Retina (tissue), 1 donor: ENCODE data around the gene PACSIN2.
"Not testable (repeated sequence)": the region's sequence is repeated elsewhere in the genome, so short reads cannot be mapped to it uniquely, and the experiment has no call there.

Experiments used
- DNase-seq: peaks from one replicate; pipeline ENCODE4 v3.0.0-alpha.2; 2016

Gene PACSIN2

GRCh38 chr22:42943981-42944380, 71.0 kb downstream of the PACSIN2 start:
- no peak for DNase-seq

GRCh38 chr22:42942351-42942750, 72.6 kb downstream of the PACSIN2 start:
- no peak for DNase-seq

DNA sequence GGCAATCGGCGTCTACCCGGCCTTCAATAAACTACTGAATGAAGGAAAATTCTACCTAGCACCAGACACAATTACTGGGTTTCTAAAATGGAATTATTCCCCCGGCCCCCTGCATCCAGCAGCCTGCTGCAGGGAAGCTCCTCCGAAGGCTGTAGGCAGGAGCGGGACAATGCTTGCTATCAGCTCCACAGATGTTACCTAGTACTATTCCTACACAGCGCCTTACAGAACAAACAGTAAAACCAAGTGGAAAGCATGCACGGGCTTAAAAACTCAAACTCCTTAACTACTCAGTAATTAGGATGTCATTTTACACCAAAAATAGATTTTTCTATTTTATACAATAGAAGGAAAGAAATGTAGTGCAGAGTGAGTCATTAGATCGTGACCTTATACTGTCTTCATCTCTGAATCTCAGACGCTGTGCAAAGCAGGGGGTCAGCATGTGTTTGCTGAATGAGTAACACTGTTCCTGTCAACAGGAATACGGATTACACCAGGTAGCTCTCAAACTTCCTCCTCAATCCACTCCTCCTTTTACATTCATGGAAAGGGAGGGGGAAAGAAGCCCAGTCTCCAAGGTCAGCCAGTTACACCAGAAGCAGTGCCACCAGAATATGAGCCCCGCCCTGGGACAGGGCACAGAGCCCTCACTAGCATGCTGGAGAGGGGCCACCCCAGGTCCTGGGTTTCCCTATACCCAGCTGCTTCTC, 74.9 kb downstream of the PACSIN2 start:
- no peak for DNase-seq

- DNase-seq = no peak
These were observed 75.5 kb downstream of the PACSIN2 start for GRCh38 chr22:42939451-42939881.

DNA sequence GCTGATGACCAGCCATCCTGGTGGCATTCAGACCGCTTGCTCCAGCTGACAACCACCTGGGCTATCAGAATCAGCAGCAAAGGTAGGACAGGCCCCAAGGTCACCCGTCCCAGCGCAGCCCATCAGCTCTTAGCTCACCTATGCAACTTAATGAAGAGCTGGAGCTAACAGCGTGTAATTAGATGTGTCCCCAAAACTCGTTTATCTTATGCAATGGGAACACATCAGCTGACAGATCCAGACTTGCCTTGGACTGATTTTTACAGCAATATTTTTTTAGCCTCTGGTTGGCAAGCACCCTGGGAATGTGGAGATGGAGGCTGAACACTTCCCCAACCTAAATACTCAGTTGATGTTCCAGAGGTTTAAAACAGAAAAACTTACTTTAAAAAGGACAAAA, 76.0 kb downstream of the PACSIN2 start:
- no peak for DNase-seq

- no peak for DNase-seq
These were observed 76.5 kb downstream of the PACSIN2 start for GRCh38 chr22:42938449-42938848.

- no peak for DNase-seq
These were observed 77.6 kb downstream of the PACSIN2 start for GRCh38 chr22:42937164-42937843.

DNA sequence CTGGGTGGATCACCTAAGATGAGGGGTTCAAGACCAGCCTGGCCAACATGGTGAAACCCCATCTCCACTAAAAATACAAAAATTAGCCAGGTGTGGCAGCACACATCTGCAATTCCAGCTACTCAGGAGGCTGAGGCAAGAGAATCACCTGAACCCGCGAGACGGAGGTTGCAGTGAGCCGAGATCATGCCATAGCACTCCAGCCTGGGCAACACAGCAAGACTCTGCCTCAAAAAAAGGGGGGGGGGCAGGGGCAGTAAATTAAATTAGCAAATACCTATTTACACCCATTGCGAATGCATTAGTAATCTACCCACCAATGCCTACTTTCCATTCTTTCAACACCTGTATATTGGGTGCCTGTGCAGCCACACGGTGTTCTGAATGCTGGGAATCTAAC, 78.3 kb downstream of the PACSIN2 start:
- DNase-seq = not testable (repeated sequence)

DNA sequence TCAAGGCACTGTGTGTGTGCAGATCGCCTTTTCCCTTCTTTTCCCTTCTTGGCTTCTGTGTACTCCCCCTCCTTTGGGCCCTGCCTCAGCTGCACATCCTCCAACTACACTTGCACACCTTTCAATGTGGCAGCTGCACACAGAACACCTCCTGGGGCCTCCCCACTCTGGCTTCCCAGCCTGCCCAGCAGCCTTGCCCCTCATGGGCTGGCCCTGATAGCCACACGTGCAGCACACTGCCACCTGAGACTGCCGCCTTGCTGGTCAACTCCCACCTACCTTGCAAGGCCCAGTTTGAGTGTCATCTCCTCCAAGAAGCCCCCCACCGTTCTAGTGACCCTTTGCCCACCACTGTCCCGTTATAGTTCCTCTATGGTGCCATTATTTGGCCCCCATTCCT, 80.6 kb downstream of the PACSIN2 start:
- DNase-seq = no peak

DNA sequence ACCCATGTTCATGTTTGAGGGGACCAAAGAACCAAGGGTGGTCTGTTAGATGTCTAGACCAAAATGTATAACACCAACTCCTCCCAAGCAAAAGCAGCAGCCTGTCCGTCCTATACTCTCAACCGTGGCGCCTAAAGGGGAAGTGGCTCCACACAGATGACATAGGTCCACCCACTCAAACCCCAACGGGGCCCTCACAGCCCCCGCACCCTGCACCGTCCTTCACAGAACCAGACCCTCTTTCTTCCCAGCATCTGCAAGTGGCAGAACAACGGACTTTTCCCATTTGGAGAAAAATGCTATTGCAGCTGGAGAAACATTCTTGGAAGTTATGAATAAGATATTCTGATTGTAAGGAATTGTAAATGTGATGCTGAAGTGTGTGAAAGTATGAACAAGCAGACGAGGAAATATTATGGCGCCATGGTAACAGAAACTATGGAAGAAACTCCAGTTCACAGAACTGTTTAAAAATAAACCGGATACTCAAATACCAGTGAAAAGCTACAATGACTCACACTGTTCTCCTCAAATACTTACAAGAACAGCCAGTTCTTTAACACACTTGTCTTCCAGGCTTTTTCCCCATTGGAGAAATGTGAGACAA, 81.4 kb downstream of the PACSIN2 start:
- DNase-seq = no peak

GRCh38 chr22:42932857-42933484, 82.0 kb downstream of the PACSIN2 start:
- DNase-seq = no peak

- no peak for DNase-seq
These were observed 82.8 kb downstream of the PACSIN2 start for GRCh38 chr22:42932197-42932519.

GRCh38 chr22:42931421-42932196, 83.3 kb downstream of the PACSIN2 start:
- DNase-seq = no peak

- DNase-seq = no peak
These were observed 84.0 kb downstream of the PACSIN2 start for GRCh38 chr22:42930810-42931420.

GRCh38 chr22:42929838-42930155, 85.2 kb downstream of the PACSIN2 start:
- no peak for DNase-seq

DNA sequence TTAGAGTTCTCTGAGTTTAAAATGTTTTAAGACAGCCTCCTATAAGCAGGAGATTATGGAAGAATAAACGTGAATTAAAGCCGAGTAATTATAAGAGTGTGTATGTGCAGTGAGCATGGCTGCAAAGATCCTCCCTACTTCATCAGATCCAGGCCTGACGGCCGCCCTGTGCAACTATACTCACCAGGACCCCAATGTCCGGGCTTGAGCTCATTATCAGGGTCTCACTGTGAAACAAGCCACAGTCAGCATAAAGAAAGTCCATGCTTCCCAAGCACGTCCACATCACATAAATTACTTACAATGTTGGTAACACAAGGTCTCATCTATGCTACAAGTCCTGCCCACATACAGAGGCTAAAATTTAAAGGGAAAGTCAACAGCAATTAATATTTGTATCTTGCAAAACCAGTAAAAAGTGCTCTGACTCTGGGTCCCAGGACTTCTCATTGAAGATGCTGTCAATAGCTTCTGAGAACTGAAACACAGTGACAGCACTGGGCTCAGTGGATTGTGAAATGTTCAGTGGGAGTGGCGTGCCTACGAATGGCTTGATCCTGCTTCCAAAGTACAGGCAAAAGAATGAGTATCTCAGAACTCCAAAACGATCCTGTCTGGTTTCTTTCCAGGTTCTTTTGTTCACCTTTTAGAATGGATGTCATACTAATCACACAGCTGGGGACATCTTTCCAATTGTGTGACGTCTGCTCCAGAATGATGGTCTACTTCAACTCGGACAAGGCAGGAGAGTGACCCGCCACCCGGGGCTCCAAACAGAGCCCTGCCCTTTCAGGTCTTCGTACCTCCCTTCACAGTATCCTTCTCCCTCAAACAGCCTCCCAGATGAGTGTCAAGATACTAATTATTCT, 85.7 kb downstream of the PACSIN2 start:
- DNase-seq = no peak

GRCh38 chr22:42927966-42928365, 87.0 kb downstream of the PACSIN2 start:
- DNase-seq = no peak

DNA sequence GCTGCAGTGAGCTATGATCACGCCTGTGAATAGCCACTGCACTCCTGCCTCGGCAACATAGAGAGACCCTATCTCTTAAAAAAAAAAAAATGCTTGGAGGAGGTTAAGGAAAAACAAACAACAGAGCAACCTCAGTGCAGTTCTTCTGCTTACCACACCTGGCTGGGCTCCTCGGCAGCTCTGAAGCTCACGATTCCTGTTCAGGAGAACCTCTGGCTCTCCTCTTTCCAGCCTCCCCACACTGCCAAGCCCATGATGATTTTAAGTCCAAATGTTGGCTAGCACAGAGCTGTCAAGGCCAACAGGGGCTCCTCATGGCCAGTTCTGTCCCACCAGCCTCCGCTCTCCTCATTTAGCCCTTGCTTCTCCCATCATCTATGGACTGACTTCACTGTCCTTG, 88.2 kb downstream of the PACSIN2 start:
- DNase-seq = no peak

GRCh38 chr22:42926104-42926503, 88.8 kb downstream of the PACSIN2 start:
- DNase-seq = no peak

DNA sequence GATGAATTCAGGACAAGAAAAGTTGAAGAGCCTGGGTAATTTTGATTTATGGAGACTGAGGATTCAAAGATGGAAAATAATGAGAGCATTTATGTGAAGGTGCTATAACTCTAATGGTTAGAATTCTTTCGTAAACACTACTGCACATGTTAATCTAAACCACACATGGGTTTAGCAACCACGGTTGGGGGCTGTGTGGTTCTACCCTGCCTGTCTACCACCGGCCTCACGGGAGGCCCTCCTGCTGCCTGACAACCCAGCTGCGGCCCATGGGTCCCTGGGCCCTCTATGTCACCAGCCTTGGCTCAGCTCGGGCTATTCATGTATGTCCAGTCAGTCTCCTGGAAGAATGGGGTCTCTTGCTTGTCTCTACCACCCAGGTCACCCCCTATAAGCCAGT, 89.4 kb downstream of the PACSIN2 start:
- no peak for DNase-seq

DNA sequence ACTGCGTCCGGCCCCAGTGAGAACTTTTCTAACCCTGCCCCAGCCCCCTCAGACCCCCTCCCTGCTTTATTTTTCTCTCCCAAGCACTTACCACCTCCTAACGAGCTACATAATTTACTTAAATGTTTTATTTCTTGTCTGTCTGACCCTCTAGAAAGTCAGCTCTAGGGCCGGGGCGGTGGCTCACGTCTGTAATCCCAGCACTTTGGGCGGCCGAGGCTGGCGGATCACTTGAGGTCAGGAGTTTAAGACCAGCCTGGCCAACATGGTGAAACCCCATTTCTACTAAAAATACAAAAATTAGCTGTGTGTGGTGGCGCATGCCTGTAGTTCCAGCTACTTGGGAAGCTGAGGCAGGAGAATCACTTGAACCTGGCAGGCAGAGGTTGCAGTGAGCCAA, 89.9 kb downstream of the PACSIN2 start:
- not testable (repeated sequence) for DNase-seq

- DNase-seq = no peak
These were observed 90.5 kb downstream of the PACSIN2 start for GRCh38 chr22:42924436-42924835.
